Hematopoietic multipotent progenitor cell treated with erythropoietin and hydrocortisone succinate and interleukin-3 and kit ligand, for 4 days (in vitro differentiated cells): ENCODE results near the gene APBB3.
A peak's percentile ranks its signal among the peaks of the same experiment; 100 is the strongest.

Experiments
- DNase-seq: peaks from one replicate; pipeline ENCODE4 v3.0.0-alpha.2; 2015

APBB3 gene

DNA sequence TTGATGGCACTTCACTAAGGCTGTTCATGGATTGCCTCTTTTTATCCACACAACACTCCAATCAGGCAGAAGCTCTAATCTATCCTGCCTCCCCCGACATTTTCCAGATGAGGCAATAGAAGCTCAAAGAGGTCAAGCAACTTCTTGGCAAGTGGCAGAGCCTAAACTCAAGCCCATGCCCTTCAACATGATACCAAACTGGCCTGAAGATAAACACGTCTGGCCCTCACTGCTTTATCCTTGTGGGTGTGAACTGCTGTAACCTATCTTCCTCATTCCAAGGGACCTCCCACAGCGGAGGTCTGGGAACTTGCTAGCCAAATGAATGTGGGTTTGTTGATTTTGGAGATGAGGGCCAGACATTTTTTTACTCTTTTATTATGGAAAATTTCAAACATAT, 9.8 kb upstream of the APBB3 start:
- no peak for DNase-seq

DNA sequence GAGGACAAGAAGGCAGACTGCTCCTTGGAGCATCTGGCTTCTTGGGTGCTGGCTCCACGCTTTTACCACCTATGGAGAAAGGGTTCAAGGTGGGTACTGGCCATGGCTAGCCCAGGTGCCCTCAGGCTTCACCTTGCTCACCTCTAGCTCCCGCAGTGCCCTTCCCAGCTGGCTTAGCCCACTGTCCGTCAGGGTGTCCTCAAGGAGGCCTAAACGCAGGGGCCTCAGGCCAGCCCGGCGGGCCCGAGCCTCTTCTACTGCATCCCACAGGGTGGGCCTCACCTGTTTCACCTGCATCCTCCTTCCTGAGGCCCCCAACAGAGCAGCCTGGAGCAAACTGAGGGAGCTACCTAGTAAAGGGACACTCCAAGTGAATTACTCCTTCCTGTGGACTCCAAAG, 9.3 kb upstream of the APBB3 start:
- no peak for DNase-seq

DNA sequence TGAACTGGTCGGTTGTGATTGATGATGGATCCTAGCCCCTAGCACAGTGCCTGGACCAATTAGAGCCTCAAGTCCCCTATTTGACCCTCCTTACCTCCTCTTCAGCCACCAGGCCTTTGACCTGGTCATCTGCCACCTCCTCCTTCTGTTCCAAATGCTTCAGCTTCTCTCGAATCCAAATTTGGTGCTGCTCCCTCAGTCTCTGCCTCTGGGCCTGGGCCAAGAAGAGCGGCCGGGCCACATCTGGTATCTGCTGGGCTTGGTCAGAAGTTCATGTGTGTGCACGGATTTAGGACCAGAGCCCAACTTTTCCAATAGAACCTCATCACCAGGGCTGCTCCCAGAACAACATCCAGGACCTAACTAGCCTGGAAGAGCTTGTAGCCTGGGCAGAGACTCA, 6.7 kb upstream of the APBB3 start:
- DNase-seq = no peak

DNA sequence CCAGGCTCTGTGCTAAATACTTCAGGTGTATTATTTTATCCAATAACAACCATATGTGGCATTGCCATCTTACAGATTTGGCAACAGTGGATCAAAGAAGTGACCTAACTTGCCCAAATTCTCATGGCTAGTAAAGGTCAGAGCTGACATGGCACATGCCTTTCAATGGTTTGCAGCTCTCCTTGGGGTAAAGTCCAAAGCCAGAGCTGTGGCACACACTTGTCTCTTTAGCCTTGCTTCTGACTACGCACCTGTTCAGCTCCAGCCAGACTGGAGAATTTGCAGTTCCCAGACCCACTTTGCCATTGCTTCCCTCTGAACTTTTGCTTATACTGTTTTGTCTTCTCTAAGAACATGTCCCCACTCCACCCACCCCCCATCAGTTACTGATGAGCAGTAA, 6.1 kb upstream of the APBB3 start:
- DNase-seq = no peak

DNA sequence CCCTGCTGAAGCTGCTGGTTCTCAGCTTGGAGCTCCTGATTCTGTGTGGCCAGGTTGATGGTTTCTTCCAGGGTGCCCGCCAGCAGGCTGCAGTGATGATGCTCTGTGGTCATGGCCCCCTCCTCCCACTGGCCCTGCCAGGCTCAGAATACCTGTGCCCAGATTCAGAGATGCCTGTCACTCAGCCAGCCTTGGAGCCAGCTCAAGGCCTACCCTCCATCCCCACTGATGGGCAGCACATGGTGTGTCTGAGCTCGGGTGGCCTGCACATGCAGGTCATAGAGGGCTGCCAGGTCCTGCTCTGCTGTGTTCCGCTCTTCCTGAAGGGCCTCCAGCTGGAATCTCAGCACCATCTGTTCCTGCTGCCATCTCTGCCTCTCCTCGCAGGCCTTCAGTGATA, 5.7 kb upstream of the APBB3 start:
- DNase-seq = no peak

DNA sequence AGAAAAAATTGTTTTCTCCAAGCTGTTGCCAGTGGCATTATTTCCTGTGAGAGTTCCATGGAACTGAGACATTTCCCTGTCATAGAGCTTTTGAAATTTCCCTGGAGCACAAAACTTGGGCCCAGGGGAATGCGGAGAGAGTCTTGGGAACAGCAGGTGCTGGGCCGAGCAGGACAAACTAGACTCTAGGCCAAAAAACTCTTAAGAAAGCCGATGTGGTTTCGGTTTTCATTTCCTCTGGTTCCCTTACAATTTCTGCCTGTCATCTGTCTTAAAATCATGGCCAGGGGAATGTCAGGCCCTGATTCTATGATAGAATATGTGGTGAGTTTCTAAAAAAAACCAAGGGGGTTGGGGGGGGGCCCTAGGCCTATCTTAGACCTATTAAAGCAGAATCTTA, 4.8 kb upstream of the APBB3 start:
- peak; percentile 36 for DNase-seq

DNA sequence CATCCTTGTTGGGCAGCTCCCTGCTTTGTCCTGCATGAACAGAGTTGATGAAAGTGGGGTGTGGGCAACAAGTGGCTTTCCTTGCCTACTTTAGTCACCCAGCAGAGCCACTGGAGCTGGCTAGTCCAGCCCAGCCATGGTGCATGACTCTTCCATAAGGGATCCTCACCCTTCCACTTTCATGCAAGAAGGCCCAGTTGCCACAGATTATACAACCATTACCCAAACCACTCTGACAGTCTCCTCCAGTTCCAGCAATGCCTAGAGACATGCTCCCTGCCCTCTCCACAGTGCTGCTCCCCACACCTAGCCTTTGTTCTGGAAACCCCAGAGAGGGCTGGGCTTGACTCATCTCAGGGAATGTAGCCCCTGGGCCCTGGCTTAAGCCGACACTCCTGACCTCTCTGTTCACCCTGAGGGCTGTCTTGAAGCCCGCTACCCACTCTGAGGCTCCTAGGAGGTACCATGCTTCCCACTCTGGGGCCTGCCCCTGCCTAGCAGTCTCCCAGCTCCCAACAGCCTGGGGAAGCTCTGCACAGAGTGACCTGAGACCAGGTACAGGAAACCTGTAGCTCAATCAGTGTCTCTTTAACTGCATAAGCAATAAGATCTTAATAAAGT, 4.2 kb upstream of the APBB3 start:
- DNase-seq = no peak

DNA sequence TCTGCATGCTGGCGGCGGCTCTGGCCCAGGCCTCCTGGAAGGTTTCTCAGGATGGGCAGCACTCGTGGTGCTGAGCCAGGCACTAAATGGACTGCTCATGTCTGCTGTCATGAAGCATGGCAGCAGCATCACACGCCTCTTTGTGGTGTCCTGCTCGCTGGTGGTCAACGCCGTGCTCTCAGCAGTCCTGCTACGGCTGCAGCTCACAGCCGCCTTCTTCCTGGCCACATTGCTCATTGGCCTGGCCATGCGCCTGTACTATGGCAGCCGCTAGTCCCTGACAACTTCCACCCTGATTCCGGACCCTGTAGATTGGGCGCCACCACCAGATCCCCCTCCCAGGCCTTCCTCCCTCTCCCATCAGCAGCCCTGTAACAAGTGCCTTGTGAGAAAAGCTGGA, 3.5 kb upstream of the APBB3 start:
- no peak for DNase-seq

DNA sequence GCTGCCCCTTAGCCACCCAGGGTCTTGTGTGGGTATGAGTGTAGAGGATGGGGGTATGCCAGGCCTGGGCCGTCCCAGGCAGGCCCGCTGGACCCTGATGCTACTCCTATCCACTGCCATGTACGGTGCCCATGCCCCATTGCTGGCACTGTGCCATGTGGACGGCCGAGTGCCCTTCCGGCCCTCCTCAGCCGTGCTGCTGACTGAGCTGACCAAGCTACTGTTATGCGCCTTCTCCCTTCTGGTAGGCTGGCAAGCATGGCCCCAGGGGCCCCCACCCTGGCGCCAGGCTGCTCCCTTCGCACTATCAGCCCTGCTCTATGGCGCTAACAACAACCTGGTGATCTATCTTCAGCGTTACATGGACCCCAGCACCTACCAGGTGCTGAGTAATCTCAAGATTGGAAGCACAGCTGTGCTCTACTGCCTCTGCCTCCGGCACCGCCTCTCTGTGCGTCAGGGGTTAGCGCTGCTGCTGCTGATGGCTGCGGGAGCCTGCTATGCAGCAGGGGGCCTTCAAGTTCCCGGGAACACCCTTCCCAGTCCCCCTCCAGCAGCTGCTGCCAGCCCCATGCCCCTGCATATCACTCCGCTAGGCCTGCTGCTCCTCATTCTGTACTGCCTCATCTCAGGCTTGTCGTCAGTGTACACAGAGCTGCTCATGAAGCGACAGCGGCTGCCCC, 2.9 kb upstream of the APBB3 start:
- DNase-seq = no peak

DNA sequence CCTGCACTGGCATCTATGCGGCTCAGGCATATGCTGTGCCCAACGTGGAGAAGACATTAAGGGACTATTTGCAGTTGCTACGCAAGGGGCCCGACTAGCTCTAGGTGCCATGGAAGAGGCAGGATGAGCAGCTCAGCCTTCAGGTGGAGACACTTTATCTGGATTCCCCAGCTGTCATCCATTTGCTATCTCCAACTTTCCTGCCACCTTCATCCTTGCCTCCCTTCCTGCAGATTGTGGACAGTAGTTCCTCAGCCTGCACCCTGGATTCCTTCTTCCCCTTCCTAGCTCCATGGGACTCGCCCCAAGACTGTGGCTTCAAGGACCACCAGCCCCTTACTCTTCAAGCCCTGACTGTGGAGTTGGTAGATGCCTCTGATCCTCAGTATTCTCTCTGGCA, 2.3 kb upstream of the APBB3 start:
- DNase-seq = no peak

DNA sequence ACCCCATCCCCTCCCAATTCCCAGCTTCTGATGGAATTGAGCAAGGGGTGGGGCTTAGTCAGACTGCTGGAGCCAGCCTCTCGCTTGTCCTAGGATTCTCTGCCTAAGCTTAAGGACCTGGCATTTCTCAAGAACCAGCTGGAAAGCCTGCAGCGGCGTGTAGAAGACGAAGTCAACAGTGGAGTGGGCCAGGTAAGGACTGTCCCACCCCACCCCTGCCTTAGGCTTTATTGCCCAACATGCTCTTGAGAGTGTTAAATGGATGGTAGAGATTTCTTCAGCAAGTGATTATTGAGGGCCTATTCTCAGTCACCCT, 1.3 kb upstream of the APBB3 start:
- DNase-seq = no peak

DNA sequence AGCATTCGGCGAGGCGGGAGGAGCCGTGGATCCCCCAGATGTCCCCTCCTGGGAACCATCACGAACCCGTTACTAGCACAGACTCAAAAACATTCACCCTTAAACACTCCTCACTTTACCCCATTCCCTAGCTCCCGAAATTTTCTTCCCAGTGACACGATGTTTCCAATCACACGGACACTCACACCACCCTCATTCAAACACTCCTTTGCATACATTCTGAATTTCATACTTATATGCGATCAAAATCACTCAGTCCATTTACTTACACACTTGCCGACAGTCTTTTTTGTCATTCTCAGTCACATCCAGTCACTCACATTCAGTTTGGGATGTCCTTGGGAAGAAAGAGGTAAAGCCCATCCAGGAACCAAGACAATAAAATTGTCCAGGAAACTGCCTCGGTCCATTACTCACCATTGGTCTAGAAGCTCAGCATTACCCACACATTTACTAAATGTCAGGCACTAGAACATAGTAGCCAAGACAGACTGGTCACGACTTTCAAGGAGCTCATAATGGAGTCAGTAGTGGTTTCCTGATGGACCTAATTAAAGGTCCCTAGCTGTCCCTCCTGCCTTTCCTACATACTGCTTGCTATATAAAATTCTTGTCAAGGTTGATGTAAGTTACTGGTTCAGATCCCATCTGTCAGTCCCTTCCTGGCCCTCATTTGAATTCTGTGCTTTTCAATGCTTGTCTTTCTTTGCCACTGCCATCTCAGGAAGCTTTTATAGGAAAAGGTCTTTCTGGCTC, 804 bp upstream of the APBB3 start:
- DNase-seq = no peak

DNA sequence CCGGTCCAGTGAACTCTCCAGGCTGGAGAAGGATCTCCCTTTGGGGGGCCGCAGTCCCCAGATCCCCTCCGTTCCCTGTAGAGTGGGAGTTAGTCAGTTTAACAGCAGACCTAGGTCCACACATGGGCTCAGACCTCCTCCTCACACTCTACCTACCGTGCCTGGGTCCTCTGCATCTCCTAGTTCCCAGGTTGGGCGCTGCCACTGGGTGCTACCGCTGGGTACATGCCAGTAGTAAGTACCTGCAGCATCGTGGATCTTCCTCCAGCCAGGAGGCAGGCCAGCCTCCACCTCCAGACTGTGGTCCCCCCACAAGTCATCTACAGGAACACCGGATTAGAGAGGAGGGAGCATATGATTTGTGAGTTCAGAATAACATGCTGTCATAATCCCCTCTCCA, 802 bp downstream of the APBB3 start:
- DNase-seq = no peak

DNA sequence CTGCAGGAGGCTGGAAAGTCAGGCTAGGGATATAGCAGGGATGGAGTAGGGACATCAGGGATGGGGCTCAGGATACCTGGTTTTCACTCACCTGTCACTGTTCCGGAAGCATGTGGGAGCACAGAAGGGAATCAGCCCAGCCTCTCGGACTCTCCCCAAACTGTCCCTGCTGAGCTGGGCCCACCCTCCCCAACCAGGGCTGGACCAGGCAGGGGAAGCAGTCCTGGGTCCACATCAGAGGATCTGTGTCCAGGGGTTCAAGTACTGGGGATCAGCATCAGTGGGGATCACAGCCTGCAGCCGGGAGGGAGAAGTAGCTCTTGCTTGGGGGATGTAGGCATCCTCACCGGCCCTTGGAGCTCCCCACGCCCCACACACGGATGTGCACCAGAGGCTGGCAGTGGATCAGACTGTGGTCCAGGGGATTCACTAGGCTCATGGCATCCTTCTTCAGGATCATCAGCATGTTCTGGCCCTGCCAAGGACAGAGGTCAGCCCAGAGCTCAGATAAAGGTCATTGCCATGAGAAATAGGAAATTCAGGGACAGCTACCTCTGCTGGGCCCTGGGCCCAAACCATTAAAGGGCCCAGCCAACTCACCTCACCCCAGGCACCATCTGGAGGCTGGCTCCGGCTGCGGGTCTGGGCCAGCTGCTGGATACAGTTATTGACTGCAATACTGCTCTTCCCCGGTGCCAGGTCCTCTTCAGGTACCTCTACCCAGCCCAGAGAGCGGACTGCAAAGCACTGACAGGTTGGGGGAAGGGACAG, 2.5 kb downstream of the APBB3 start:
- DNase-seq = no peak

DNA sequence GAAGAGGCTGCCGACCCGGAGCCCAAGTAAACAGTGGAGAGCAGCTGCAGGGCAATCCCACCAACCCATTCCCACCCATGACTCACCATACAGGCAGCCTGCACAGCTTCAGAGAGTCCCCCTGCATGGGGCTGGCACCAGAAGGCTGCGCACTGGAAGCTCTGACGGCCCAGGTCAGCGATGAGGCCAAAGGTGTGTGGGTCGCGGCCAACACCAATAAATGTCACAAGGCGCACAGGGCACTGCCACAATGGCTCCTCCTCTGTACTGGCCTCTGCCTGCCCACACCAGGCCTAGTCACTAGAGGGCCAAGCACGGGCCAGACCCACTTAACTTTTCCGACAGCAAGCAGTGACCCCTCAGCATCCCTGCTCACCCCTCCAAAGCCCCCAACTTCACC, 4.2 kb downstream of the APBB3 start:
- no peak for DNase-seq

DNA sequence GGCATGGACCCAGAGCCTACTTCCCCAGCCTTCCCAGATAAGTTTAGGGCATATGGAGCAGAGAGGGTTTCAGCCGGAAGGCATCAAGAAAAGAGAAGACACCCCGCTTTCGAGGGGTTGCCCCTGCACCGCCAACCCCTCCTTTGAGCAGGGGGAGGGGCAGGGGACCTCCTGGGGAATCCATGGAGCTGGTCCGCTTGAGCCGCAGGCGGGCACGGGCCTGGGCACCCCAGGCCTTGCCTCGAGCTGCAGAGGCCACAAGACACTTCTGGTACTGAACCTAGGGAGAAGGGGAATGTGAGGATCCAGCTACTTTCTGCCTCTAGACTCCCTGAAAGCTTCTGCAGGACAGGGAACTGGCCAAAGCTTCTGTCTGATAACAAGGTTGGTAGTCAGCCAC, 5.9 kb downstream of the APBB3 start:
- DNase-seq = no peak

DNA sequence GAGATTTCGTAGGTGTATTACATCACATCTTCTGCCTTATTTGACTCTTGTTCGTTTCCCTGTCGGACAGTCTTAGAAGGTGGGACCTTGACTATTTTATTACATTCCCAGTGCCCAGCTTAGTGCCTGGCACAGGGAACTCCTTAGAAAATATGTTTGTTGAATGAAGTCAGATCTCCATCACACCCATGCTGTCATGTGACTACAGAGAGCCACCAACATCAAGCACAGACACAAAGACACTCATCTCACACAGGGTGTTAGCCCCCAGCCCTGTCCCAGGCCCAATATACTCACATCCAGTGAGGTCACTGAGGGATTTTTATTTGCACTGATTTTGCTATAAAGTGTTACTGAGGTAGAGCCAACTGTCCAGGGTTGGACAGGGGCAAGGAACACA, 6.4 kb downstream of the APBB3 start:
- DNase-seq = no peak

DNA sequence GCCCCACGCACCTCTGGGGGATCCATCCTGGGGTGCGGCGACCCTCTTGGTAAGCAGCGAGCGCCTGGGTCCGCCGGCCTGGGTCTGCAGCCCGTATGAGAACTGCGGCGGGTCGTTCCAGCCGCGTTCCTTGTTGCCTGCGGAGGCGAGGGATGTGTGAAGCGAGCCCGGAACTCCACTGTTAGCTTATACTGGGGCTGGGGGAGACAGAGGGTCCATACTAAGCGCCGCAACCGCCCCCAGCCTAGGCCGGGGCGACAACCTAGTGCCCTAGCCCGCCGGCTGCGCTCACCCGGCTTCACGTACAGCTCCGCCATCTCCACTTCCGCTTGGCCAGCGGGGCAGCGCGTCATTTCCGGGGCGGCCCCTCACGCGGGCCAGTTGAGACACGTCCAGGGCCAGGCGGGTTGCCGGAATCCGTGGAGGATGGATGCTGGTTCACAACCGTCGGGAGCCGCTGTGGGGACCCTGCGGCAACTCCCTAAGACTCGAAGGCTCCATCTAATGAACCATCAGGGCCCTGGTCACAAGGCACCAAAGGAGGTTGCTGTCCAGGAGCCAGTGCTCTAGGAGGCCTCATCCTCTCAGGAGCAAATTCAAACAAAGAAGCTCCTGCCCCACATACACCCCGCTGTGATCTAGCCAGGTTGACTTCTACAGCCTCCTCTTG, 7.1 kb downstream of the APBB3 start, which contains the start of gene SRA1:
TSS of gene SRA1 (minus strand) at position 338 of the 670 bp plus-strand sequence. CDS start at position 317, 21 bp downstream.
- peak; percentile 95 for DNase-seq

DNA sequence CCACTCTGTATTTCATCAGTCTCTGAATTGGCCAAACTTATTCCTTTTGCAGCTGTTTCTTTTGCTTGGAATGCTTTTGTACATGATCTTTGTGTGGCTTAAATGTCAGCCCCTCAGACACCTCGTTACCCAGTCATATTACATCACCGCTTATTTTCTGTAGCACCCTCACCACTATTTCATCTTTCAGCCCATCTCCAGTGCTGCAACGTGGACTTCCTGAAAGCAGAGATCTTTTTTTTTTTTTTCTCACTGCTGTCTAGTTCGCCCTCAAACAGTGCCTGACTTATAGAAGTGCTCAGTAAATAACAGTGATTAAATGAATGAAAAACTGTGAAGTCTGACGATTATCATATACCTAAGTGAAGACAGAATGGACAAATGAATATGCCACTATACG, 8.0 kb downstream of the APBB3 start:
- DNase-seq = peak; percentile 58

DNA sequence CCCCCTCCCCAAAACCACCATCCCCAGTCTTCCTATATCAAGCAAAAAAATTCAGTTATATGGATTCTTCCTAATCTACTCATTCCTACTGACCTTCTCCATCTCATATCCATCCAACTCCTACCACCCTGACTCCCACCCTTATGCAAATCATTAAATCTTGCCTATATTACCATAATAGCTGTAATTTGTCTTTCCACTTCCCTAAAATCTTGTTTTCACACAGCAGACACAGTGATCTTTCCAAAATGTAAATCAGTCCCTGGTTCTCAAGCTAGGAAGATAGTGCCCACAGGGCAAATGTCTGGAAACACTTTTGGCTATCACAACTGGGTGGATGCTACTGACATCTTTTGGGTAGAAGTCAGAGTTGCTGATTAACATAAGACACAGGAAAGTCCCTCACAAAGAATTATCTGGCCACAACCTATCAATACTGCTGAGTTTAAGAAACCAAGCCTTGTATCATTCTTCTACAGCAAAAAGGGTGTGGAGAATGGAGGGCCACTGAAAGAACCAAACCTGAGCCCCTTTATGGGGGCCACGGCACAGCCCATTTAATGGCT, 8.6 kb downstream of the APBB3 start:
- no peak for DNase-seq

DNA sequence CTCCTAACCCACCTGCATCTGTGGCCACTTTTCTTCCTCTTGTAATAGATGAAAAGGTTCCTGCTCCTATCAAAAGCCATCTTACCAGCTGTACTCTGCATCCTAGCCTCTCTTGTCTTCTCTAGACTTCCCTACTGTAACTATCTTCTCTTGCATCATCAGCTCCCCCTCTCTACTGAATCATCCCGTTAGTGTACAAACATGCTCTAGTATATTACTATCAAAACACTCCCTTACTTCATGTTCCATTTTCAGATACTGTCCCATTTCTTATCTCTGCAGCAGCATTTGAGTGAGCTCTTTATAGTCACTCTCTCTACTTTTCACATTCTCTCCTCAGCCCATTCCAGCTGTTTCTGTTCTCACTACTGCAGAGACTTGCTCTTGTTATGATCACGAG, 9.9 kb downstream of the APBB3 start:
- peak; percentile 41 for DNase-seq

DNA sequence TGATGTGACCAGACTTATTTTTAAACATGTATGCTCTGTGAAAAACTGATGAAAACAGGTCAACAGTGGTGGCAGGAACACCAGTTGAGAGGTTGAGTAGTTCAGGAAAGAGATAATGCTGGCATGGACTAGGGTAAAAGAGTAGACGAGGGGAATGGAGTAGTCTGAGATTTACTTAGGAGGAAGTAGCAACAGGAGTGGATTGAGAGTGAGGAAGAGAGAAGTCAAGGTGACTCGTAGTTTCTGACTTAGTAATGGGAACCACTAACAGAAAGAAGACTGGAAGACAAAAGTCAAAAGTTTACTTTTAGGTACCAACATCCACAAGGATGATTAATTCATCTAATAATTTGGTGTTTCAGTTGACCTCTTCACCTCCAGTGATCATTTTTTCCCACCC, 10.7 kb downstream of the APBB3 start:
- DNase-seq = no peak

DNA sequence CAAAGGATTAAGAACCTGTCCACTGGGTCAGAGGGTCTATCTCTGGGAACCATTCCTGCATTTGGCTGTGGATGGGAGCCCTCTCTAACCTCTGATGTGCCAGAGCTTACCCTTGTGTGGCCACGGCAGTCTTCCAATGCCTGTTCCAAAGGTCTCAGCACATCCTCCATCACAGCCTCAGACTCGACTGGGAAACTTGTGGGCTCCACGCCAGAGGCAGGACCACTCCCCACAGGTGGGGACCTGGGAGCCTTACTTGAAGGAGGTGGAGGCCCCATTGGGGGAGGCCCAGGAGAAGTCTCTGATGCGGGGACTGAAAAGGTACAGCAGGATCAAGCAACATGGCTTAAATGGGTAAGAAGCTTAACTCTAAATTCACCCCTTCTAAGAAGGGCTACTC, 12.5 kb downstream of the APBB3 start:
- no peak for DNase-seq
